CD4-positive, alpha-beta T cell treated with Interleukin-10 for 1 hour (primary cell): Measurements from ENCODE around the gene JPT2.

Source experiments
- DNase-seq: peaks from one replicate; pipeline ENCODE4 v3.0.0-alpha.2; 2020

Gene JPT2

GRCh38 chr16:1653023-1653422, 25.1 kb upstream of the JPT2 start:
- DNase-seq = no peak

- DNase-seq = no peak
These were observed 23.4 kb upstream of the JPT2 start for GRCh38 chr16:1654505-1655268.

GRCh38 chr16:1655269-1655807, 22.7 kb upstream of the JPT2 start:
- no peak for DNase-seq

- no peak for DNase-seq
These were observed 21.9 kb upstream of the JPT2 start for GRCh38 chr16:1655909-1656807.

GRCh38 chr16:1656808-1657617, 21.1 kb upstream of the JPT2 start:
- no peak for DNase-seq

GRCh38 chr16:1657841-1658240, 20.2 kb upstream of the JPT2 start:
- no peak for DNase-seq

GRCh38 chr16:1659031-1659430, 19.0 kb upstream of the JPT2 start:
- DNase-seq = no peak

- DNase-seq = no peak
These were observed 16.3 kb upstream of the JPT2 start for GRCh38 chr16:1661826-1662225.

GRCh38 chr16:1662543-1662942, 15.5 kb upstream of the JPT2 start:
- no peak for DNase-seq

GRCh38 chr16:1665829-1666228, 12.2 kb upstream of the JPT2 start:
- DNase-seq = no peak

GRCh38 chr16:1666316-1666715, 11.8 kb upstream of the JPT2 start:
- DNase-seq = no peak

- no peak for DNase-seq
These were observed 10.8 kb upstream of the JPT2 start for GRCh38 chr16:1667271-1667670.

GRCh38 chr16:1667916-1668315, 10.2 kb upstream of the JPT2 start:
- no peak for DNase-seq

- DNase-seq = no peak
These were observed 9.3 kb upstream of the JPT2 start for GRCh38 chr16:1668612-1669319.

- DNase-seq = no peak
These were observed 8.4 kb upstream of the JPT2 start for GRCh38 chr16:1669698-1670097.

- DNase-seq = no peak
These were observed 7.7 kb upstream of the JPT2 start for GRCh38 chr16:1670371-1670770.

- DNase-seq = no peak
These were observed 7.2 kb upstream of the JPT2 start for GRCh38 chr16:1670866-1671265.

GRCh38 chr16:1673424-1674151, 4.5 kb upstream of the JPT2 start:
- no peak for DNase-seq

GRCh38 chr16:1674306-1674705, 3.8 kb upstream of the JPT2 start:
- DNase-seq = no peak

- DNase-seq = no peak
These were observed 3.1 kb upstream of the JPT2 start for GRCh38 chr16:1674751-1675664.

- no peak for DNase-seq
These were observed 1.4 kb upstream of the JPT2 start for GRCh38 chr16:1676661-1677060.
